DMS114 treated with DMSO at 0.1 percent for 48 hours (cell line): Measurements from ENCODE around the gene SAAL1.
"Not testable (repeated sequence)": the region's sequence is repeated elsewhere in the genome, so short reads cannot be mapped to it uniquely, and the experiment has no call there.

Experiments used
- DNase-seq: peaks from one replicate; lab custom pipeline; 2025; ENCODE audit not compliant: unreplicated experiment; lab: John Stamatoyannopoulos, UW

Gene SAAL1, protein sequence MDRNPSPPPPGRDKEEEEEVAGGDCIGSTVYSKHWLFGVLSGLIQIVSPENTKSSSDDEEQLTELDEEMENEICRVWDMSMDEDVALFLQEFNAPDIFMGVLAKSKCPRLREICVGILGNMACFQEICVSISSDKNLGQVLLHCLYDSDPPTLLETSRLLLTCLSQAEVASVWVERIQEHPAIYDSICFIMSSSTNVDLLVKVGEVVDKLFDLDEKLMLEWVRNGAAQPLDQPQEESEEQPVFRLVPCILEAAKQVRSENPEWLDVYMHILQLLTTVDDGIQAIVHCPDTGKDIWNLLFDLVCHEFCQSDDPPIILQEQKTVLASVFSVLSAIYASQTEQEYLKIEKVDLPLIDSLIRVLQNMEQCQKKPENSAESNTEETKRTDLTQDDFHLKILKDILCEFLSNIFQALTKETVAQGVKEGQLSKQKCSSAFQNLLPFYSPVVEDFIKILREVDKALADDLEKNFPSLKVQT

DNA sequence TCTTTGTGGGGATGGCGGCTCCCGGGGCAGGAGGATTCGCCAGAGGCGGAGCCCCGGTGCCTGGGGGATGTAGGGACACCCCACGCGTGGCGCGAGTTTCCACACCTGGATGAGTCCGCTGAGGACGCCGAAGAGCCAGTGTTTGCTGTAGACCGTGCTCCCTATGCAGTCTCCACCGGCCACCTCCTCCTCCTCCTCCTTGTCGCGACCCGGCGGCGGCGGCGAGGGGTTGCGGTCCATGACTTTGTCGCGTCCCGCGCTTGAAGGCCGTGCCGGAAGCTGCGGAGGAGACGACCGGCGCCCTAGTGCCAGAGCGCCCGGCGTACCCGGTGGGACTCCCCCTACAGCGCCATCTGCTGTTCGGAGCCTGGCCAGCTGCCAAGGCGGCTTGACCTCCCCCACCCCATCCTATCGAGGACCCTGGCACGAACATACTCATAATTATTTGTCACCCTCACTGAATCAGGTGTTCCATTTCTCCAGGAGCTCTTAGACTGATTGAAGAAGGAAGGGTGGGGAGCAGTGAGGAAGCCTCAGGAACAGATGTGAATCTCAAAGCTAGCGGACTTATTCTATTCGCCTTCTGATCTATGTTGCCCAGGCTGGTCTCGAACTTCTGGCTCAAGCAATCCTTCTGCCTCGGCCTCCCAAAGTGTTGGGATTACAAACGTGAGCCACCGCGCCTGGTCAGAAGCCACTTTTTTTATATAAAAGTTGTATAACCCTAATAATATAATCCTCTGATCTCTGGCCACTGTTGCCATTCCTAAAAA lies at the start of gene SAAL1:
Gene SAAL1, minus strand, starts transcription at position 281 of the 773 bp plus-strand sequence. Its CDS starts 41 bp downstream, at position 240.
- peak; percentile 32 for DNase-seq

DNA sequence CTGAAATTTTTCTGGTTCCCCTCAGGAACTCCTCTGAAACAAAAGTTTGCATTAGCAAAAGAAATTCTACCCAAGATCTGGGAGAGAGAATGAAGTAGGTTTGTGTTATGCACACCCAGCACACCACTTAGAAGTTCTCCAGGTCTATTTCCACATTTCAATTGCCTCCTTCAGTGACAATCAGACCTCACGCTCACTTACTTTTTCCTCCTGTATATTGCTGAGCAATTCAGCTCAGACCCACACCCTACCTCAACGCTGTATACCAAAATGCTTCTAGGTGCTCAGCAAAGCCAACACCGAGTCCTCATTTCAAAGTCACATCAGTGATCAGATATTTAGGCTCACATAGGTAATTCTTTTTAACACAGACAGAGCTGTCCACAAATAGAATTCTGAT lies 45.7 kb upstream of the SAAL1 start:
- DNase-seq = no peak

DNA sequence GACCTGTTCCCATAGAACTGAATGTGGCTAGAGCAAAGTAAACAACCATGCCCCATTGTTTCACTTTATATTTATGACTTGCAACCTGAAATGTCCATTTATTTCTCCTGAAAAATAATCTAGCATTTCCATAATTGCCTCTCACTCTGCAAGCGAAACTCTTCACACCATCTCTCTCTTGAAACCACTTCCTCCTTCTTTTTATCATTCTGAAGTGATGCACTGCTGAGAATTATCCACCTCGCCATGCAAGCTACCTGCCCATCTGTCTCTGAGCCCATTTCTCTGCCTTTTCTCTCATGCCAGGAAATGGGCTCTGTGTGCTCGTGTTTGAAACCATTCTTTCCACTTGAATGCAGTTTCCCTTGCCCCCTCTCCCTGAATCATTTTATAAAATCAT lies 40.0 kb upstream of the SAAL1 start:
- DNase-seq = no peak

DNA sequence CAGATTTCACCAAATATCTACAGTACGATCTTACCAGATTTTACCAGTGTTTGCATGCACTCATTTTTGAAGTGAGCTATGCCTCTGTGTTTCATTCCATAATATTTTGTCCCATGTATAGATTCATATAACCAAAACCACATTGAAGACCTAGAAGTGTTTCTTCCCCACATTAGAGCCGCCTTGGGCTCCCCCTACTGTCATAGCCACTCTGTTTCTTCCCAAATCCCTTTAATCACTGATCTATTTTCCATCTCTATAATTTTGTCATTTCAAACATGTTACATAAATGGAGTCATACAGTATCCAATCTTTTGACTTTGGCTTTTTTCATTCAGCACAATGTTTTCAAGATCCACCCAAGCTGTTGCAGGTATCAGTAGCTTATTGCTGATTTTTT lies 39.1 kb upstream of the SAAL1 start:
- no peak for DNase-seq

DNA sequence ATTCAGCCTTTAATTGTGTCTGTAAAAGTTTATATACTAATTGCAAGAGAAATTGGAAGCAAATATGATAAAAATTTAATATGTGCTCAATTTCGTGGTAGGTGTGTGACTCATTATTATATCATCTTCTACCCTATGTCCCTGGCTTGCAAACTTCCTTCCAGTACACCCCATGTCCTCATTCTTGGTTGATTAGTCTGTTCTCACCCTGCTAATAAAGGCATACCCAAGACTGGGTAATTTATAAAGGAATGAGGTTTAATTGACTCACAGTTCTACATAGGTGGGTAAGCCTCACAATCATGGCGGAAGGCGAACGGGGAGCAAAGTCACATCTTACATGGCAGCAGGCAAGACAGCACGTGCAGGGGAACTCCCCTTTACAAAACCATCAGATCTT lies 38.4 kb upstream of the SAAL1 start:
- DNase-seq = no peak

DNA sequence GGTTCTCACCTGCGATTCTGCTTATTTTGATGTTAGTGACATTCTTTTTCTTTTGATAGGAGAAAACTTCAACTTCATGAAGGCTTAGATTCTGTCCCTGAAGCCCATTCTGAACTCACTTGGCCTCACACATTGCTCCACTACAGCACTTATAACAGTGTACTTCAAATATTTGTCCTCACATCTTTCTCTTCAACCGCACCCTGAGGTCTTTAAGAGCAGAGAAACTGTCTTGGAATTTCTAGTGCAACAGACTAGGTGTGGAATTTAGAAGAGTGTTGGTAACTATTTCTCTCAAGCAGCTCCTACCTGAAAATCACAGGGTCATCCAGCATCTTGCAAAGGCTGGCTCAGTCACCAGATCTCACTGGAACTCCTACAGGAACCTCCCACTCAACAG lies 34.3 kb upstream of the SAAL1 start:
- no peak for DNase-seq

DNA sequence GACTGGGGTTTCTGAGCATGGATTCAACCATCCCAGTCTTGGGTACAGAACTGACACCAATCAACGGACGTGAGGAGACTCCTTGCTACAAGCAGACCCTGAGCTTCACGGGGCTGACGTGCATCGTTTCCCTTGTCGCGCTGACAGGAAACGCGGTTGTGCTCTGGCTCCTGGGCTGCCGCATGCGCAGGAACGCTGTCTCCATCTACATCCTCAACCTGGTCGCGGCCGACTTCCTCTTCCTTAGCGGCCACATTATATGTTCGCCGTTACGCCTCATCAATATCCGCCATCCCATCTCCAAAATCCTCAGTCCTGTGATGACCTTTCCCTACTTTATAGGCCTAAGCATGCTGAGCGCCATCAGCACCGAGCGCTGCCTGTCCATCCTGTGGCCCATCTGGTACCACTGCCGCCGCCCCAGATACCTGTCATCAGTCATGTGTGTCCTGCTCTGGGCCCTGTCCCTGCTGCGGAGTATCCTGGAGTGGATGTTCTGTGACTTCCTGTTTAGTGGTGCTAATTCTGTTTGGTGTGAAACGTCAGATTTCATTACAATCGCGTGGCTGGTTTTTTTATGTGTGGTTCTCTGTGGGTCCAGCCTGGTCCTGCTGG lies 31.4 kb upstream of the SAAL1 start:
- DNase-seq = no peak

DNA sequence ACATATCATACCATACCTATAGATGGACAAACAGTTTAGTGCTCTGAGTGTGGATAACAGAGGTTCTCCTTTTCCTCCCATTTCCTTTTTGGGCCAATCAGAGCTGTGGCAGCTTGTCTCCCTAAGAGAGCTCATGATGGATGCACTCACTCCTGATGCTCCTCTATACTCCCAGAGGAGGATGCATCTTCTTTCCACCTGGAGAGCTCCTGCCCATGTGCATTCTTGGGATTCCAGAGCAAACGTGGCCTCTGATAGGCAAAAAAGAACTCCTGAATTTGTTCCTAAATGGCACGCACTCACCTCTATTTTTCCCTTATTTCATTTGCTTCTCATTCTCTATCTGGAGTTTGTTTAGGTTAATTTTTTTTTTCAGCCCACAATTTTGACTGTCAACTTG lies 29.4 kb upstream of the SAAL1 start:
- no peak for DNase-seq

DNA sequence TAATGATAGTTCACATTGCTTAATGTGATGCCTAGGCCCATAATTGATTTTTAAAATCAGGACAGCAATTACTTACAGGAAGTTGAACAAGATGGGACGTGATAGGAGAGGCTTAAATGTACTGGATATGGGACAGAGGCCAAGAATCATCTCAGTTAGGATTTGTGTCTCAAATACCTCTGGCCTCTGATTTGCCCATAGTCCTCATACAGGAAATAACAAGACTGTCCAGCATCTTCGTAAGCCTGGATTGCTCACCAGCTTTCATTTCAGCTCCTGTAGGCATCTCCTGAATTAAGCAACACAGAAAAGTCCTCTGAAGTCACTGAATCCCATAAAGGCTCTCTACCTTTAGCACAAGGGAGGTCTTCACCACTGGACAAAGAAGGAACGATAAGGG lies 26.5 kb upstream of the SAAL1 start, which contains the start of gene MRGPRX3:
Gene MRGPRX3, plus strand, starts transcription at position 231 of the 400 bp plus-strand sequence. CDS start 4,632 bp downstream, outside the sequence.
- no peak for DNase-seq

DNA sequence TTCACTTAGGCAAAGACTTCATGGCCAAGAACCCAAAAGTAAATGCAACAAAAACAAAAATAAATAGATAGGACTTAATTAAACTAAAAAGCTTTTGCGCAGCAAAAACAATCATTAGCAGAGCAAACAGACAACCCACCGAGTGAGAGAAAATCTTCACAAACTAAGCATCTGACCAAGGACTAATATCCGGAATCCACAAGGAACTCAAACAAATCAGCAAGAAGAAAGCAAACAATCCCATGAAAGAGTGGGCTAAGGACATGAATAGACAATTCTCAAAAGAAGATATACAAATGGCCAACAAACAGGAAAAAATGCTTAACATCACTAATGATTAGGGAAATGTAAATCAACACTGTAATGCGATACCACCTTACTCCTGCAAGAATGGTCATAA lies 25.2 kb upstream of the SAAL1 start:
- DNase-seq = not testable (repeated sequence)

DNA sequence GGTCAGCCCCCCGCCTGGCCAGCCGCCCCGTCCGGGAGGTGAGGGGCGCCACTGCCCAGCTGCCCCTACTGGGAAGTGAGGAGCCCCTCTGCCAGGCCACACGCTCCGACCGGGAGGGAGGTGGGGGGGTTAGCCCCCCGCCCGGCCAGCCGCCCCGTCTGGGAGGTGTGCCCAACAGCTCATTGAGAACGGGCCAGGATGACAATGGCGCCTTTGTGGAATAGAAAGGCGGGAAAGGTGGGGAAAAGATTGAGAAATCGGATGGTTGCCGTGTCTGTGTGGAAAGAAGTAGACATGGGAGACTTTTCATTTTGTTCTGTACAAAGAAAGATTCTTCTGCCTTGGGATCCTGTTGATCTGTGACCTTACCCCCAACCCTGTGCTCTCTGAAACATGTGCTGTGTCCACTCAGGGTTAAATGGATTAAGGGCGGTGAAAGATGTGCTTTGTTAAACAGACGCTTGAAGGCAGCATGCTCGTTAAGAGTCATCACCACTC lies 15.5 kb upstream of the SAAL1 start:
- not testable (repeated sequence) for DNase-seq

DNA sequence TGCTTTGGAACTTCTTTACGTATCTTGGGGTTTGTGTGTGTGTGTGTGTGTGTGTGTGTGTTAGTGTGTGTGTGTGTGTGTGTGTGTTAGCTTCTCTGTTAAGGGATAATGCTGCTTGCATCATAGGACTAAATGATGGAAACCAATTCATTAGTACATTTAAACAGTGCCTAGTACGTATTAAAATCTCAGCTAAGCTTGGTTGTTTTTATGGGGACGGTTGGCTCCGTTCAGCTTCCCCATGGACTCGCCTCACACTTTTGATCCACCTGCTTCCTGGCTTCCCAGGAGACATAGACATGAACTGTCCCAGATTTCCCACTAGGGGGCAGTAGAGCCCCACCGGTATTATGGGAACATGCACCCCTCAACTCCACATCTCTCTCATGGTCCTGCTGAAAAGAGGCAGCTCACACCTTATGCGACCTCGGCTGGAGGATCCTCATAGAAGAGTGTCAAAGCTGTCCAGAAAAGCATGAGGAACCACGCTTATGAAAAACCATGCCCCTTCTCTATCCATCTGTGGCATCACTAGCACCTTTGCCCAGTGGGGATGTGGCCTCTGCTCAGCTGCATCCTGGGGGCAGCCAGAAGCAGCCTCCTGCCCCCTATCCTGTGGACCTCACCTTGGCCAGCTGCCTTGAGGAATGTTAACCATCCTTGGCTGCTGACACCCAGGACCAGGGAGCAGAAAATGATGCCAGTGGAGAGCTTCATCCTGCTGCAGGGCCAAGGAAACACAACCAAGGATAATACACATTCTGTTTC lies 9.7 kb upstream of the SAAL1 start:
- peak; percentile 17 for DNase-seq

DNA sequence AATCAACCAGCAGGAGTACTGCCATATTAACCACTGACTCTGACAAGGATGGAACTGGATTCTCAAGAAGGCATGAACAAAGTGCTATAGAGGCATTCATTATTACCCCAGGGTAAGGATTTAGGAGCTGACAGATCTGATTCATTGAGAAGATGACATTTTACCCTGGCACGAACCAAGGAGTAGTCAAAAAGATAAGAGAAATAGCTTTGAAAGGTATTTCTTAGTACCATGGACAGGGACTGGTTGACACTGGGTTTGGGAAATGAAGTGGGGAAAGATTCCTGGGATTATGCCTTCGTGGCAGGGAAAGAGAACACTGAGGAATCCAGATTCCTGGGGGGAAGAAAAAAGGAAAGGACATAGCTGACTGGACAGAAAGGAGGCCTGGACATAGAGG lies 5.1 kb upstream of the SAAL1 start:
- DNase-seq = no peak

DNA sequence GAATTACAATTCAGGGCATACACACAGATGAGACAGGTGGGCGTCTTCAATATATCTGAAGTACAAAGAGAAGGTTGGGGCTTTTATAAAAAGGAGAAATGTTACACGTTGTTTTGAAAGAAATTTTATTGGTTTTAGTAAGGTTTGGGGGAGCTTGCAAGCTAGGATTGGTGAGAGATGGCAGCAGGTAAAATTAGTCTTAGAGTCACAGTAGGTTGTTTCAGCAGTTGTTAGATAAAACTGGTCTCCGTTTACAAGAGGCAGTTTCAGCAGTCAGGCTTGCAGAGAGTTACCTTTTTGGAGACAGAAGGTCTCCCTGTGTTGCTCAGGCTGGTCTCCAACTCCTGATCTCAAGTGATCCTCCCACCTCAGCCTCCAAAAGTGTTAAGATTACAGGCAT lies 2.4 kb upstream of the SAAL1 start:
- no peak for DNase-seq

DNA sequence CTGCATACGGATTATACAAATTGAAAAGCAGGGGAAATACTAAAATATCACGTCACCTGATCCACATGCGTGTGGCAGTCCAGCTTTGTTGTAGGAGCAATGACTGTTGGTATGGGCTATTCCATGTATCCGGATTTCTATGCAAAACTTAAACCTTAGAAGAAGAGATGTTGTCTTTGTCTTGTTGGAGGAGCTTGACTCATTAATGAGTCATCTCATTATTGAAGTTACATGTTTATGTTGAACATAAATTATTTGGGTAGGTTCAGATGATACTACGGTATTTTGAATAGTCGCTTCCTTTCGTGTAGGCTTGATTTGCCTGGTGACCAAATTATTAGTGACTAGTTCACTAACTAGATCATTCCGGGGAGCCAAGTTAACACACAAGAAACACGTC lies 806 bp upstream of the SAAL1 start:
- DNase-seq = no peak

DNA sequence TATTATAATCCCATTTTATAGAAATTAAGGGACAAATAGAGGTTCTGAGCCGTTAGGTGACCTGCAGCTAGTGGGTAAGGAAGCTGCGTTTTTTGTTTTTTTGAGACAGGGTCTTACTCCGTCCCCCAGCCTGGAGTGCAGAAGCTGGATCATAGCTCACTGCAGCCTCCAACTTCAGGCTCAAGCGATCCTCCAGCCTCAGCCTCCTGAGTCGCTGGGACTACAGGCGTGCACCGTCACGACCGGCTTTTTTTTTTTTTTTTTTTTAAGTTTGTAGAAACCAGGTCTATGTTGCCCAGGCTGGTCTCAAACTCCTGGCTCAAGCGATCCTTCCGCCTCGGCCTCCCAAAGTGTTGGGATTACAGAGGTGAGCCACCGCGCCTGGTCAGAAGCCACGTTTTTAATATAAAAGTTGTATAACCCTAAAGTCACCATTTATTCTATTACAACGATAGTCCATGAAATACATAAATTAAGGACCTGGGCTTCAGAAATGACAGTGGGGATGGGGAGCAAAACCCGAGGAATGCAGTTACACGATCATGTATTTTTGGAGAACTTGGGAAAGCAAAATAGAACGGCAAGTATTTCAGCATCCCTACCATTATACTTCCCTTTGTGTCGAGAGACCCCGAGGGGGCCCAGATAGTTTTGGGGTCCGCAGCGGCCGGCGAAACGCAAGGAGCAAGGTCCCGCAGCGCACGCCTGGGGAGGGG lies 638 bp downstream of the SAAL1 start:
- no peak for DNase-seq

DNA sequence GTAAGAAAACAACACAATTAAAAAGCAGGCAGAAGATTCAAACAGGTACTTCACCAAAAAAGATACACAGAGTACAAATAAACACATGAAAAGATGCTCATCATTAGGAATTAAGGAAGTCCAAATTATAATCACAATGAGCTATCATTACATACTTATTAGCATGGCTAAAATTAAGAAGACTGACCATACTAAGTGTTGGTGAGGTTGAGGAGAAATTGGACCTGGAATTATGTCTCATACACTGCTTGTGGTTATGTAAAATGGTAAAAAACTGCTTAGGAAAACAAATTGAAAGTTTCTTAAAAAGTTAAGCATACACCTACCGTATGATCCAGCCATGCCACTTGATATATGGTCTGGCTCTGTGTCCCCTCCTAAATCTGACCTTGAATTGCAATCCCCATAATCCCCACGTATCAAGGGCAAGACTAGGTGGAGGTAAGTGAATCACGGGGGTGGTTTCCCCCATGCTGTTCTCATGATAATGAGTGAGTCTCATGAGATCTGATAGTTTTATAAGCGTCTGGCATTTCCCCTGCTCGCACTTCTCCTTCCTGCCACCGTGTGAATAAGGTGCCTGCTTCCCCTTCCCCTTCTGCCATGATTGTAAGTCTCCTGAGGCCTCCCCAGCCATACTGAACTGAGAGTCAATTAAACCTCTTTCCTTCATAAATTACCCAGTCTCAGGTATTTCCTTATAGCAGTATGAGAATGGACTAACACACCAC lies 4.8 kb downstream of the SAAL1 start:
- DNase-seq = no peak

DNA sequence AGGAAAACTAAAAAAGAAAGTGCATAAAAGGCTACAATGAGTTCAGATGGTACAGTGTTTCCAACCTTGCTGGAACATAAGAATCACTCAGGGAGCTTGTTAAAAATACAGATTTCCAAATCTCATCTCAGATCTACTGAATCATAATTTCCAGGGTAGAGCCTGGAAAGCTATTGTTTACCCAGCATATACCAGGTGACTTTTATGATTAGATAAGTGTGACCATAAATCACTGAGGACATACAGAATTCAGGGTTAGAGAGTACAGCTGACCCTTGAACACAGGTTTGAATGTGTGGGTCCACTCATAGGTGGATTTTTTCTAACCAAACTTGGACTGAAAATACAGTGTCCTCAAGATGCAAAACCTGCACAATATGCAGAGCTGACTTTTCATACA lies 11.9 kb downstream of the SAAL1 start:
- DNase-seq = no peak

DNA sequence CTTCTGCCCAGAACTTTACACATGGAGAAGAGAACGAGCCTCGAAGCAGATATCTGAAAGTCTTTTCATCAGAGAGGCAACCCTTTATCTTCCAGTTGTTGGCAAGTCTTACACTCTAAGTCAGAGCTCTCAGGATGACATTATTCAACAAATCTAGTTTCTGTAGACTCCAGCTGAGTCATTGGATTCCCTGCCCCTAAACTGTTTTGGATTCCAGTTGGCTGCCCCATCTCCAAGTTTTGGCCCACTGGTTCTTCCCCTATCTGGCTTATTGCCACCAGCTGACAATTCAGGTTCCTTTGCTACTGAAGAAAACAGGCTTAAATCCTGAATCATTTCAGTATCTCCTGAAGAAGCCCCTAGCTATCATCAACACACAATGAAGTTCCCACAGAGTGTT lies 14.2 kb downstream of the SAAL1 start:
- DNase-seq = no peak
